PFSK-1 (cell line): ENCODE measurements around the gene ADAM10.

ENCODE experiments used
- FOXP2 ChIP-seq: optimal IDR thresholded peaks from 2 replicates; pipeline ENCODE3; 2011; ENCODE audit warnings: borderline replicate concordance, control low read depth, inconsistent platforms; ENCODE audit not compliant: insufficient read depth; ENCODE audit errors: extremely low read length, extremely low read depth
- POLR2AphosphoS5 ChIP-seq: IDR thresholded peaks from 2 replicates; pipeline ENCODE4 v1.6.1; 2012; ENCODE audit warnings: low read depth, mild to moderate bottlenecking, control low read depth, low read length, moderate library complexity
- REST ChIP-seq, 2 experiments: IDR thresholded peaks; 2 replicates each; pipeline versions ENCODE4 v1.6.1 to v1.8.0; 2011 to 2012; ENCODE audit warnings: low read depth in 2 of 2, low read length in 2 of 2, control low read depth in 1 of 2, inconsistent platforms in 1 of 2, mild to moderate bottlenecking in 1 of 2, moderate library complexity in 1 of 2; ENCODE audit not compliant: insufficient read depth in 1 of 2
- SIN3A ChIP-seq: IDR thresholded peaks from 2 replicates; pipeline ENCODE4 v1.6.1; 2012; ENCODE audit warnings: mild to moderate bottlenecking, low read length, moderate library complexity, borderline replicate concordance; ENCODE audit not compliant: insufficient read depth
- TAF1 ChIP-seq: IDR thresholded peaks from 2 replicates; pipeline ENCODE4 v1.6.1; 2012; ENCODE audit warnings: low read length, control low read depth, borderline replicate concordance; ENCODE audit not compliant: insufficient read depth

The ADAM10 gene

GRCh38 chr15:58626378-58626777 lies 123.1 kb downstream of the ADAM10 start:
- TF ChIP-seq SIN3A = no peak
- no peak for TF ChIP-seq FOXP2
- no peak for TF ChIP-seq POLR2AphosphoS5
- TF ChIP-seq TAF1 = no peak
- TF ChIP-seq REST (IDR thresholded peaks at IDR 0.05; ENCODE audit: insufficient read depth in 1 of 2, low read depth in 2 of 2, low read length in 2 of 2) = no peak

DNA sequence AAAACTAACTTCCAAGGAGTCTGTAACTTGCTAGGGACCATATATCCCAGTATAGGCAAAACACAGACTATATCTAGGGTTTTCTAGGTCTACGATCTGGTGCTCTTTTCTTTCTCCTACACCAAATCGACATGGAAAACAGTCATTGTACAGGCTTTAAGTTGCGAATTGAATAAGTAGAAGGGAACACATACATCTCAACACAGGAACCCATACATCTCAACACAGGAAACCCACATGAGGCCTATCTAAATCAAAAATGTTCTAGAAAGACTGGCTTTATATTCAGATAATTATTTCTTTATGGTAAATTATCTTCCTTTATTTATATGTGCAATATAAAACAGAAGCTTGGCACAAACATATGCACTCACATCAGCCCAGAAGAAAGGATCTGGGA lies 126.6 kb downstream of the ADAM10 start:
- no peak for TF ChIP-seq FOXP2

DNA sequence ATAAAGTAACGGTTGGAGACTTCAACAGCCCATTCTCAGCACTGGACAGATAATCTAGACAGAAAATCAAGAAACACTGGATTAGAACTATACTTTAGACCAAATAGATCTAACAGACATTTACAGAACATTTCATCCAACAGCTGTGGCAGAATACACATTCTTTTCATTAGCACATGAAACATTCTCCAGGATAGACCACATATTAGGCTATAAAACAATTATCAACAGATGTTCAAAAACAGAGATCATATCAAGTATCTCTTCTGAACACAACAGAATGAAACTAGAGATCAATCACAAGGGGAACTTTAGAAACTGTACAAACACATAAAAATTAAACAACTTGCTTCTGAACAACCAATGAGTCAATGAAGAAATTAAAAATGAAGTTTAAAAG lies 133.3 kb downstream of the ADAM10 start:
- TF ChIP-seq REST (IDR thresholded peaks at IDR 0.05; ENCODE audit: insufficient read depth in 1 of 2, low read depth in 2 of 2, low read length in 2 of 2) (no peak), POLR2AphosphoS5 (no peak)

DNA sequence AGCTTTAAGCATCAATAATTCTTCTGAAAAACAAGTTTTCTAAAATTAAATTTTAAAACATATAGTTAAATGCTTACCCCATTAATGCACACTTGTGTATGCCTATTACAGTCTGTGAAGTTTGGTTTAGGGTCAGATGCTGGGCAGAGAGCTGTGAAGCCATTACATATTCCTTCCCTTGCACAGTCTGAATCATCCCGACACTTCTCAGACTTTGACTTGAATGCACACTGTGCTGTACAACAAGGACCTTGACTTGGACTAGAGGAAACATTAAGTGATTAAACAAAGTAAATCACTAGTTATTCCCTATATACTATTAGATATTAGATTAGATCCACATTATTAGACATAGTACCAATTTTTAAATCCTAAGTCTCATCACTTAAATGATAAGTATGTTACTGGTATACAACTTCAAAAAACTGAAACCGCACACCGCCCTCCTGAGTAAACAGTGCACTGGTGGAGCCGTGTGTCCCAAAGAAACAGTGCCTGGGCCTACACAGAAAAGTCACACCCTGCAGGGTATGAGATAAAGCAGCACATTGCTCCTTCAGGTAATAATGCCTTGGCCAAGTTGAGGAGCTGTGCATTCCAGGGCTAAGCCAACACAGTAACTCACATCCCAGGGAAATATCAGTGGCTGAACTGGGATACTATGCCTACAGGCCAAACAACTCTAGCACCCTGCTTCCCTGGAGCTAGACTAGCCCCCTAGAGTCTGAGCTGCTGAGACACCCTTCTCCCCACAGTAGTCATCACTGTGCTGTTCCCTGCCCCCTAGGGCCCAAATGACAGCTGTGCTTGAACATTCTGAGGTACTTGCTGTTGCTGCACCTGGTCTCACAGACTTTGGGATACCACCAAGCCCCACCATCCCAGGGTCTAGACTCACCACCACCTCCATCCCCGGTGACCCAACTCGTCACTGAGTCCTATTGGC lies 137.5 kb downstream of the ADAM10 start:
- TF ChIP-seq TAF1 = no peak
- TF ChIP-seq FOXP2 = no peak
- no peak for TF ChIP-seq POLR2AphosphoS5
- TF ChIP-seq REST (IDR thresholded peaks at IDR 0.05; ENCODE audit: insufficient read depth in 1 of 2, low read depth in 2 of 2, low read length in 2 of 2) = no peak
- no peak for TF ChIP-seq SIN3A

DNA sequence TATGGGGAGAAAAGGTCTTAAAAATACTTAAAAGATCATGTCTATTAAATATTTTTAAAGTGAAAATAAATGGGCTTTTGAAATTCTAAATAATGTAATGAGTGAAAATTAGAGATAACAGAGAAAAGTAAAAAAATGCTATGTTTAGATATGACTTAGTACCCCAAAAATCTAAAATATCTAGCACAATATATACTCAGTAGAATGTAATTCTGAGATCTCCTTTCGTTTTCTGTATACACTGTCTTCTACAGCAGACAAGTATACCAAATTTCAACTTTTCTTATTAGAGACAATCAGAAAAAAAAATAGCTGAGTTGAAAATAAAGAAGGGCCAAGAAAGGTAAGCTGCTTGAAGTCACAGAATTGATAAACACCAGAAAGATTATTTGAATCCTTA lies 140.8 kb downstream of the ADAM10 start:
- no peak for TF ChIP-seq SIN3A
- TF ChIP-seq REST (IDR thresholded peaks at IDR 0.05; ENCODE audit: insufficient read depth in 1 of 2, low read depth in 2 of 2, low read length in 2 of 2) = no peak
- TF ChIP-seq POLR2AphosphoS5 = no peak
- TF ChIP-seq FOXP2 = no peak
- no peak for TF ChIP-seq TAF1
